ENCODE data around the gene ZBTB34.

The ZBTB34 gene

GRCh38 chr9:126880226-126880946 lies 19.9 kb downstream of the ZBTB34 start:
- DNase-seq = no peak

- no peak for DNase-seq
Observed at GRCh38 chr9:126880947-126881332, 20.5 kb downstream of the ZBTB34 start.

GRCh38 chr9:126882746-126883145 lies 22.3 kb downstream of the ZBTB34 start:
- DNase-seq = no peak

- no peak for DNase-seq
Observed at GRCh38 chr9:126883636-126884035, 23.2 kb downstream of the ZBTB34 start.

GRCh38 chr9:126885131-126885641 lies 24.7 kb downstream of the ZBTB34 start:
- no peak for DNase-seq

GRCh38 chr9:126886034-126886822 lies 25.8 kb downstream of the ZBTB34 start:
- no peak for DNase-seq

GRCh38 chr9:126886897-126887296 lies 26.5 kb downstream of the ZBTB34 start:
- no peak for DNase-seq

- no peak for DNase-seq
Observed at GRCh38 chr9:126891676-126892075, 31.2 kb downstream of the ZBTB34 start.

- DNase-seq = no peak
Observed at GRCh38 chr9:126893079-126893478, 32.6 kb downstream of the ZBTB34 start.

GRCh38 chr9:126894052-126894603 lies 33.7 kb downstream of the ZBTB34 start:
- no peak for DNase-seq

GRCh38 chr9:126902210-126902609 lies 41.8 kb downstream of the ZBTB34 start:
- no peak for DNase-seq

GRCh38 chr9:126904586-126904985 lies 44.1 kb downstream of the ZBTB34 start:
- no peak for DNase-seq

- DNase-seq = no peak
Observed at GRCh38 chr9:126906091-126906490, 45.7 kb downstream of the ZBTB34 start.

- DNase-seq = no peak
Observed at GRCh38 chr9:126907058-126907457, 46.6 kb downstream of the ZBTB34 start.

- DNase-seq = peak; percentile 92 to 96
Observed at GRCh38 chr9:126914458-126915280, 54.2 kb downstream of the ZBTB34 start, which contains the start of gene RALGPS1. Gene RALGPS1, plus strand, starts transcription at chr9:126914782. Its CDS starts 47,508 bp downstream, at chr9:126962290.

GRCh38 chr9:126915281-126915816 lies 54.9 kb downstream of the ZBTB34 start:
- DNase-seq = peak; percentile 43 to 63

GRCh38 chr9:126915846-126916543 lies 55.6 kb downstream of the ZBTB34 start:
- DNase-seq = no peak

GRCh38 chr9:126916909-126917308 lies 56.5 kb downstream of the ZBTB34 start:
- DNase-seq = no peak

GRCh38 chr9:126919193-126919592 lies 58.8 kb downstream of the ZBTB34 start:
- DNase-seq = peak in 1 of 2 experiments; percentile 13

- DNase-seq = no peak
Observed at GRCh38 chr9:126925876-126926275, 65.4 kb downstream of the ZBTB34 start.

GRCh38 chr9:126926364-126926763 lies 65.9 kb downstream of the ZBTB34 start:
- DNase-seq = no peak

- DNase-seq = no peak
Observed at GRCh38 chr9:126927419-126927818, 67.0 kb downstream of the ZBTB34 start.

Data from NCI-H1930 (cell line).